Measurements from ENCODE around the gene SH3GL2. TPM values are rescaled to one million over a fixed set of nuclear protein-coding genes. Genes with fewer than 3 reads are reported as not detected.

The SH3GL2 gene
- total RNA-seq, 1 experiment from 2014 or later = not detected

GRCh38 chr9:17731308-17731707 is 152.4 kb downstream of the SH3GL2 start:
- POLR2A ChIA-PET = no interaction called here
- intact Hi-C loops (cut with micrococcal nuclease; ENCODE audit: unreplicated experiment) = no loop called here
- no peak for DNase-seq (ENCODE audit: low read depth, low spot score)

GRCh38 chr9:17734674-17735073 is 155.8 kb downstream of the SH3GL2 start:
- BruUV-seq (replicated peaks) = no TSS peak
- in situ Hi-C loops (cut with HindIII; ENCODE audit: low pct_unique_long_range_greater_than_20kb, low sequenced_read_pairs) = no loop called here
- intact Hi-C loops (cut with micrococcal nuclease; ENCODE audit: unreplicated experiment) = no loop called here
- no peak for TF ChIP-seq TCF7L2 (IDR thresholded peaks at IDR 0.05; ENCODE audit: low read depth, low read length)
- no peak for TF ChIP-seq REST (IDR thresholded peaks at IDR 0.05; ENCODE audit: insufficient read depth in 1 of 2, low read depth in 2 of 2, low read length in 1 of 2)
- no peak for TF ChIP-seq CTCF (IDR thresholded peaks at IDR 0.05)
- no peak for TF ChIP-seq POLR2AphosphoS5 (IDR thresholded peaks at IDR 0.05; ENCODE audit: low read depth, low read length)
- no peak for TF ChIP-seq SIN3A (IDR thresholded peaks at IDR 0.05; ENCODE audit: borderline replicate concordance, insufficient read depth, low read depth, low read length)
- H3K27me3 ChIP-seq (ENCODE audit: control insufficient read depth, insufficient read depth, low read length) = no peaks in the 10 kb centered on the region
- ATAC-seq = no peak
- DNase-seq (ENCODE audit: low read depth, low spot score) = no peak
- no peaks in the 10 kb centered on the region for H3K9me3 ChIP-seq (ENCODE audit: control insufficient read depth, insufficient read depth, low read depth, low read length)
- no peaks in the 10 kb centered on the region for H3K4me1 ChIP-seq (ENCODE audit: control insufficient read depth, insufficient read depth, low read length)
- ChIA-PET POLR2A (no interaction called here), CTCF (no interaction called here)
- no peaks in the 10 kb centered on the region for H3K36me3 ChIP-seq (ENCODE audit: control insufficient read depth, insufficient read depth, low read length)
- no peak overlapping the region for H3K27ac ChIP-seq (ENCODE audit: low read length)
- no peak overlapping the region for H3K4me3 ChIP-seq (ENCODE audit: low read depth in 2 of 2, low read length in 2 of 2)

More at GRCh38 chr9:17731308-17731707, 152.4 kb downstream of the SH3GL2 start:
- CTCF ChIA-PET = no interaction called here
- Histone ChIP-seq H3K27me3 (ENCODE audit: control insufficient read depth, insufficient read depth, low read length) (no peaks in the 10 kb centered on the region), H3K36me3 (ENCODE audit: control insufficient read depth, insufficient read depth, low read length) (no peaks in the 10 kb centered on the region), H3K4me1 (ENCODE audit: control insufficient read depth, insufficient read depth, low read length) (no peaks in the 10 kb centered on the region), H3K27ac (ENCODE audit: low read length) (no peak overlapping the region), H3K9me3 (ENCODE audit: control insufficient read depth, insufficient read depth, low read depth, low read length) (no peaks in the 10 kb centered on the region), H3K4me3 (ENCODE audit: low read depth in 2 of 2, low read length in 2 of 2) (no peak overlapping the region)
- no TSS peak for BruUV-seq (replicated peaks)
- TF ChIP-seq TCF7L2 (IDR thresholded peaks at IDR 0.05; ENCODE audit: low read depth, low read length) (no peak), POLR2AphosphoS5 (IDR thresholded peaks at IDR 0.05; ENCODE audit: low read depth, low read length) (no peak), REST (IDR thresholded peaks at IDR 0.05; ENCODE audit: insufficient read depth in 1 of 2, low read depth in 2 of 2, low read length in 1 of 2) (no peak), SIN3A (IDR thresholded peaks at IDR 0.05; ENCODE audit: borderline replicate concordance, insufficient read depth, low read depth, low read length) (no peak), CTCF (IDR thresholded peaks at IDR 0.05) (no peak)
- ATAC-seq = no peak
- in situ Hi-C loops (cut with HindIII; ENCODE audit: low pct_unique_long_range_greater_than_20kb, low sequenced_read_pairs) = no loop called here

Measured in Panc1 (cell line).